K562 (cell line): ENCODE data around the gene ZCCHC14. TPM values are rescaled to one million over a fixed set of nuclear protein-coding genes. Genes with fewer than 3 reads are reported as not detected.
A peak's percentile ranks its signal among the peaks of the same experiment; 100 is the strongest.

Experiments used
- CEBPB ChIP-seq: fragments of 450-650 bp; IDR thresholded peaks from 2 replicates; pipeline ENCODE4 v1.6.1; 2016; ENCODE audit warnings: missing genetic modification characterization, missing compliant biosample characterization
- E2F1 ChIP-seq: sonication (generic); formaldehyde crosslinking; IDR thresholded peaks from 2 replicates; pipeline ENCODE4 v1.8.1; 2023; ENCODE audit warnings: mild to moderate bottlenecking, missing genetic modification reagents, moderate library complexity
- ESRRB ChIP-seq: fragments of 250-450 bp; sonication (Bioruptor Pico); IDR thresholded peaks from 2 replicates; pipeline ENCODE4 v1.5.0; 2020; ENCODE audit warnings: mild to moderate bottlenecking, moderate library complexity, borderline replicate concordance
- GATA2 ChIP-seq: sonication (generic); formaldehyde crosslinking; IDR thresholded peaks from 2 replicates; pipeline ENCODE4 v1.4.0; 2020; ENCODE audit warnings: mild to moderate bottlenecking, missing genetic modification reagents
- GTF2F1 ChIP-seq: IDR thresholded peaks from 2 replicates; pipeline ENCODE4 v1.6.1; 2011; ENCODE audit warnings: low read depth, low read length, improper control_type of control experiment
- KDM5B ChIP-seq: fragments of 200-600 bp; sonication (generic); IDR thresholded peaks from 2 replicates; pipeline ENCODE4 v1.6.1; 2012; ENCODE audit warnings: low read depth, mild to moderate bottlenecking, moderate library complexity, low read length, control low read depth, inconsistent platforms; ENCODE audit not compliant: insufficient replicate concordance
- NFATC3 ChIP-seq: fragments of 450-650 bp; IDR thresholded peaks from 2 replicates; pipeline ENCODE4 v1.6.1; 2017; ENCODE audit warnings: mild to moderate bottlenecking
- PBX2 ChIP-seq, 2 experiments: IDR thresholded peaks in 1 of 2; conservative IDR thresholded peaks in 1 of 2; 2 replicates each; pipeline ENCODE4 v1.6.1; 2016; ENCODE audit warnings: low read depth in 2 of 2, mild to moderate bottlenecking in 1 of 2, missing compliant biosample characterization in 1 of 2, missing genetic modification characterization in 1 of 2, moderate library complexity in 1 of 2
- RB1 ChIP-seq: fragments of 450-650 bp; IDR thresholded peaks from 2 replicates; pipeline ENCODE4 v1.6.1; 2017; ENCODE audit warnings: low read depth, mild to moderate bottlenecking
- RBM39 ChIP-seq: fragments of 200-400 bp; formaldehyde crosslinking; optimal IDR thresholded peaks from 2 replicates; pipeline ENCODE3; 2018; ENCODE audit warnings: low read depth, low read length
- SAP30 ChIP-seq: fragments of 200-600 bp; sonication (generic); IDR thresholded peaks from 2 replicates; pipeline ENCODE4 v1.6.1; 2012; ENCODE audit warnings: borderline replicate concordance, low read depth, mild to moderate bottlenecking, moderate library complexity, low read length, control low read depth, inconsistent platforms; ENCODE audit not compliant: insufficient read depth, poor library complexity, severe bottlenecking
- SMARCA4 ChIP-seq: fragments of 450-650 bp; IDR thresholded peaks from 2 replicates; pipeline ENCODE4 v1.6.1; 2016
- SMC3 ChIP-seq: conservative IDR thresholded peaks from 2 replicates; pipeline ENCODE4 v1.6.1; 2011; ENCODE audit warnings: low read depth, low read length, improper control_type of control experiment; ENCODE audit not compliant: insufficient read depth
- TGIF2 ChIP-seq: sonication (generic); formaldehyde crosslinking; IDR thresholded peaks from 2 replicates; pipeline ENCODE4 v1.8.1; 2022; ENCODE audit warnings: mild to moderate bottlenecking, missing genetic modification reagents, moderate library complexity
- ZBTB33 ChIP-seq: sonication (generic); formaldehyde crosslinking; IDR thresholded peaks from 2 replicates; pipeline ENCODE4 v1.8.1; 2023; ENCODE audit warnings: mild to moderate bottlenecking, missing genetic modification reagents
- ZC3H4 ChIP-seq: sonication (generic); formaldehyde crosslinking; IDR thresholded peaks from 2 replicates; pipeline ENCODE4 v1.9.0; 2021; ENCODE audit warnings: missing genetic modification reagents, borderline replicate concordance
- ZFP30 ChIP-seq: fragments of 250-450 bp; sonication (Bioruptor Pico); IDR thresholded peaks from 2 replicates; pipeline ENCODE4 v1.8.0; 2022; ENCODE audit warnings: moderate library complexity, mild to moderate bottlenecking, inconsistent platforms, borderline replicate concordance
- ZFP36 ChIP-seq: fragments of 150-350 bp; IDR thresholded peaks from 2 replicates; pipeline ENCODE4 v1.6.1; 2018; ENCODE audit warnings: low read length, low read depth; ENCODE audit not compliant: partially characterized antibody
- ZNF184 ChIP-seq: sonication (generic); formaldehyde crosslinking; IDR thresholded peaks from 2 replicates; pipeline ENCODE4 v1.5.0; 2020; ENCODE audit warnings: missing genetic modification reagents
- ZNF217 ChIP-seq: sonication (generic); formaldehyde crosslinking; IDR thresholded peaks from 2 replicates; pipeline ENCODE4 v1.8.0; 2022; ENCODE audit warnings: mild to moderate bottlenecking, missing genetic modification reagents
- ZNF311 ChIP-seq: fragments of 250-450 bp; sonication (Bioruptor Pico); IDR thresholded peaks from 2 replicates; pipeline ENCODE4 v1.4.0; 2020; ENCODE audit warnings: mild to moderate bottlenecking, moderate library complexity
- ZNF699 ChIP-seq: fragments of 250-450 bp; sonication (Bioruptor Pico); IDR thresholded peaks from 2 replicates; pipeline ENCODE4 v1.8.0; 2021; ENCODE audit warnings: mild to moderate bottlenecking, moderate library complexity; ENCODE audit not compliant: insufficient replicate concordance
- ZNF717 ChIP-seq: fragments of 250-450 bp; sonication (Bioruptor Pico); IDR thresholded peaks from 2 replicates; pipeline ENCODE4 v1.5.0; 2021
- ZNF766 ChIP-seq: fragments of 200-800 bp; sonication (Bioruptor generic); conservative IDR thresholded peaks from 2 replicates; pipeline ENCODE4 v1.6.1; 2016; ENCODE audit warnings: missing genetic modification characterization, missing compliant biosample characterization
- polyA plus RNA-seq, 8 experiments: library from polyadenylated mRNA; depleted of rRNA in 4 of 8; stranded (reverse) in 5 of 8; unstranded in 3 of 8; fragments of >200 nt; fragmentation: Nextera tagmentation in 2 of 8; fragmentation: Illumina TruSeq in 1 of 8; extraction: Ambion mirVana in 2 of 8; extraction: Trizol in 1 of 8; gene quantifications; 2 replicates each; pipeline versions ENCODE4 v1.2.1 to v1.2.3, GENCODE V29; 2011 to 2014; ENCODE audit warnings: inconsistent platforms in 1 of 8, missing spikeins in 1 of 8
- total RNA-seq, 7 experiments: library from RNA; depleted of rRNA in 6 of 7; stranded (reverse); fragments of >200 nt in 6 of 7; fragmentation: Illumina TruSeq in 2 of 7; extraction: Trizol in 2 of 7; gene quantifications; 2 replicates each; pipeline versions ENCODE4 v1.2.1 to v1.2.3, GENCODE V29; 2011 to 2021; ENCODE audit warnings: low replicate concordance in 1 of 7

The ZCCHC14 gene
- total and polyA plus RNA-seq, 9 of the 15 experiments (the other 6 are each of a cell fraction or from before 2014, with no cell fraction given), result 1.5 to 12.4 (median 2.9) TPM

GRCh38 chr16:87465306-87465705 is 27.5 kb downstream of the ZCCHC14 start (continued):
- TF ChIP-seq ZBTB33, result no peak
- no peak for TF ChIP-seq ZNF717
- no peak for TF ChIP-seq NFATC3
- peak; percentile 16; the same call in 1 of the 2 replicates for TF ChIP-seq SMARCA4
- TF ChIP-seq KDM5B, result no peak
- TF ChIP-seq E2F1 (CRISPR knock-in tag), result no peak
- TF ChIP-seq ZFP36, result no peak
- no peak for TF ChIP-seq ZNF311 (CRISPR knock-in tag)
- no peak for TF ChIP-seq ZNF217 (CRISPR knock-in tag)
- TF ChIP-seq RBM39, result no peak
- TF ChIP-seq RB1, result no peak
- TF ChIP-seq ZFP30, result no peak
- no peak for TF ChIP-seq ESRRB (CRISPR knock-in tag)
- TF ChIP-seq ZNF766 (CRISPR knock-in tag), result peak; percentile 60
- TF ChIP-seq TGIF2 (CRISPR knock-in tag), result no peak
- no peak for TF ChIP-seq ZC3H4
- TF ChIP-seq ZNF184 (CRISPR knock-in tag), result no peak
- TF ChIP-seq GTF2F1, result no peak
- TF ChIP-seq ZNF699, result no peak
- TF ChIP-seq CEBPB (tag), result peak; percentile 92
- no peak for TF ChIP-seq SMC3
- TF ChIP-seq GATA2 (CRISPR knock-in tag), result no peak
- no peak for TF ChIP-seq SAP30
- no peak for TF ChIP-seq PBX2 (CRISPR knock-in tag; IDR thresholded peaks at IDR 0.05; ENCODE audit: low read depth)
- TF ChIP-seq PBX2 (tag; conservative IDR thresholded peaks at IDR 0.05; ENCODE audit: low read depth), result peak; percentile 69; the same call in 1 of the 2 replicates
